ENCODE results near the gene RC3H1.

- TF ChIP-seq CTCF (IDR thresholded peaks at IDR 0.05) (no peak), POLR2A (IDR thresholded peaks at IDR 0.05) (no peak)
Observed at GRCh38 chr1:173970252-173970651, 51.9 kb downstream of the RC3H1 start.

Data from Peyer's patch (tissue), 4 donors.